Endothelial cell of umbilical vein (primary cell): Measurements from ENCODE around the gene AARS2. TPM values are rescaled to one million over a fixed set of nuclear protein-coding genes. Genes with fewer than 3 reads are reported as not detected.

ENCODE experiments used
- BruUV-seq: library from RNA; stranded (reverse); fragments of 400-500 nt; replicated peaks from 2 replicates; lab custom pipeline; 2021; lab: Mats Ljungman, UMichigan
- CTCF ChIA-PET: fragments of 300-600, 350-600 bp; sonication (Branson Sonifier 250); formaldehyde crosslinking; loops from one replicate; lab custom pipeline; 2021; ENCODE audit warnings: antibody characterized with exemption, inconsistent platforms; lab: Charles Lee
- POLR2A ChIA-PET: fragments of 300-600, 350-600 bp; sonication (Branson Sonifier 250); formaldehyde crosslinking; loops from one replicate; lab custom pipeline; 2021; ENCODE audit warnings: antibody characterized with exemption, inconsistent platforms; lab: Charles Lee
- DNase-seq: peaks from one replicate; pipeline ENCODE4 v3.0.0-alpha.2; 2011; ENCODE audit warnings: low read depth, low spot score
- FAIRE-seq: peaks from 2 replicates; lab custom pipeline; 2011; peaks lifted over from hg19 to GRCh38; lab: Jason Lieb, UNC
- H2AFZ ChIP-seq: 2 replicates; pipeline ENCODE4 v1.6.0; 2012; ENCODE audit warnings: low read depth, low read length, control low read depth, inconsistent platforms
- H3K27ac ChIP-seq: 2 replicates; pipeline ENCODE4 v1.5.1; 2011; ENCODE audit warnings: low read depth, mild to moderate bottlenecking, control low read depth, low read length, moderate library complexity; ENCODE audit not compliant: insufficient read depth
- H3K27me3 ChIP-seq, 2 experiments: 2 replicates each; pipeline versions ENCODE4 v1.6.0 to v1.6.1; 2011; ENCODE audit warnings: low read length in 2 of 2, mixed read lengths in 1 of 2; ENCODE audit not compliant: control insufficient read depth in 2 of 2, insufficient read depth in 2 of 2
- H3K36me3 ChIP-seq, 2 experiments: 2 replicates in 1 of 2; 3 replicates in 1 of 2; pipeline ENCODE4 v1.5.1; 2011; ENCODE audit warnings: low read length in 2 of 2, mild to moderate bottlenecking in 1 of 2, moderate library complexity in 1 of 2; ENCODE audit not compliant: control insufficient read depth in 2 of 2, insufficient read depth in 2 of 2; ENCODE audit errors: extremely low read depth in 1 of 2
- H3K4me1 ChIP-seq: 3 replicates; pipeline ENCODE4 v1.5.1; 2011; ENCODE audit warnings: mild to moderate bottlenecking, low read length; ENCODE audit not compliant: control insufficient read depth, insufficient read depth; ENCODE audit errors: extremely low read depth
- H3K4me2 ChIP-seq: 2 replicates; pipeline ENCODE4 v1.6.1; 2011; ENCODE audit warnings: low read length, control low read depth, mixed read lengths; ENCODE audit not compliant: insufficient read depth
- H3K4me3 ChIP-seq, 3 experiments: fragments of 200-600 bp in 1 of 3; sonication (generic), shearing (Covaris generic) in 1 of 3; replicated peaks in 1 of 3; 2 replicates each; pipeline ENCODE4 v1.5.1; 2011 to 2016; ENCODE audit warnings: control low read depth in 3 of 3, low read length in 3 of 3, mild to moderate bottlenecking in 2 of 3, inconsistent platforms in 1 of 3, low read depth in 1 of 3, moderate library complexity in 1 of 3; ENCODE audit not compliant: insufficient read depth in 1 of 3
- H3K79me2 ChIP-seq: 2 replicates; pipeline ENCODE4 v1.6.0; 2012; ENCODE audit warnings: low read length, inconsistent platforms; ENCODE audit not compliant: control insufficient read depth, insufficient read depth
- H3K9ac ChIP-seq: replicated peaks from 2 replicates; pipeline ENCODE3; 2011; ENCODE audit warnings: low read length, control low read depth; ENCODE audit not compliant: insufficient read depth; ENCODE audit errors: extremely low read depth
- H3K9me1 ChIP-seq: replicated peaks from 3 replicates; pipeline ENCODE4 v1.6.0; 2011; ENCODE audit warnings: mild to moderate bottlenecking, low read length; ENCODE audit not compliant: control insufficient read depth, insufficient read depth; ENCODE audit errors: extremely low read depth
- H3K9me3 ChIP-seq: replicated peaks from 2 replicates; pipeline ENCODE4 v1.5.1; 2012; ENCODE audit warnings: low read length, inconsistent platforms; ENCODE audit not compliant: control insufficient read depth, insufficient read depth
- H4K20me1 ChIP-seq: replicated peaks from 2 replicates; pipeline ENCODE3; 2011; ENCODE audit warnings: mild to moderate bottlenecking, low read length; ENCODE audit not compliant: control insufficient read depth, insufficient read depth; ENCODE audit errors: extremely low read depth
- EZH2 ChIP-seq: IDR thresholded peaks from 2 replicates; pipeline ENCODE4 v1.6.1; 2012; ENCODE audit warnings: borderline replicate concordance, low read depth, mild to moderate bottlenecking, moderate library complexity, low read length, inconsistent platforms; ENCODE audit not compliant: severe bottlenecking
- FOS ChIP-seq: IDR thresholded peaks from 2 replicates; pipeline ENCODE4 v1.6.1; 2011; ENCODE audit warnings: mild to moderate bottlenecking, low read length, moderate library complexity, borderline replicate concordance; ENCODE audit not compliant: insufficient read depth
- GATA2 ChIP-seq: IDR thresholded peaks from 2 replicates; pipeline ENCODE4 v1.7.0; 2011; ENCODE audit warnings: low read depth, mild to moderate bottlenecking, moderate library complexity, mixed read lengths, low read length; ENCODE audit not compliant: insufficient read length, insufficient read depth
- JUN ChIP-seq: IDR thresholded peaks from 2 replicates; pipeline ENCODE4 v1.6.1; 2011; ENCODE audit warnings: borderline replicate concordance, low read depth; ENCODE audit not compliant: insufficient read length, insufficient read depth
- MAX ChIP-seq: IDR thresholded peaks from 2 replicates; pipeline ENCODE4 v1.6.1; 2011; ENCODE audit not compliant: insufficient read depth, insufficient read length
- MYC ChIP-seq: IDR thresholded peaks from one replicate; pipeline ENCODE4 v1.6.1; 2011; ENCODE audit warnings: mild to moderate bottlenecking, low read depth, low read length
- POLR2A ChIP-seq: IDR thresholded peaks from 2 replicates; pipeline ENCODE4 v1.6.1; 2012; ENCODE audit warnings: low read depth, mild to moderate bottlenecking, control low read depth, low read length
- POLR2AphosphoS5 ChIP-seq: IDR thresholded peaks from 2 replicates; pipeline ENCODE4 v1.6.1; 2012; ENCODE audit warnings: low read depth, mild to moderate bottlenecking, control low read depth, low read length, moderate library complexity; ENCODE audit not compliant: insufficient read depth
- dilution Hi-C: fragments of 300-500 bp; cut with MboI; formaldehyde crosslinking; loops from one replicate; pipeline ENCODE4 v1.15.0; 2019; ENCODE audit warnings: low sequenced_read_pairs; ENCODE audit not compliant: extremely low pct_ligation_motif_present
- intact Hi-C: fragments of 100-400 bp; cut with micrococcal nuclease; formaldehyde crosslinking; loops from one replicate; pipeline ENCODE4 v1.10.0; 2022
- polyA plus RNA-seq, 4 experiments: library from polyadenylated mRNA; depleted of rRNA in 3 of 4; stranded (reverse) in 3 of 4; unstranded in 1 of 4; fragments of >200 nt; gene quantifications; 2 replicates each; pipeline versions ENCODE4 v1.2.1 to v1.2.3, GENCODE V29; 2011 to 2012; ENCODE audit warnings: missing spikeins in 1 of 4
- total RNA-seq: library from RNA; stranded (reverse); gene quantifications from 2 replicates; pipeline ENCODE4 v1.2.3, GENCODE V29; 2021
- TF ChIP-seq, protein P1 (sequence below), 2 donors: IDR thresholded peaks; 1 replicate in 1 of 2; 2 replicates in 1 of 2; pipeline ENCODE4 v1.5.1; 2011; ENCODE audit warnings: low read length in 2 of 2, mild to moderate bottlenecking in 2 of 2, moderate library complexity in 2 of 2, control low read depth in 1 of 2, inconsistent platforms in 1 of 2, low read depth in 1 of 2; ENCODE audit not compliant: insufficient read depth in 1 of 2; ENCODE audit errors: extremely low read depth in 1 of 2

AARS2 gene
- total and polyA plus RNA-seq, 2 donors (not counting 3 experiments of a cell fraction or from before 2014, with no cell fraction given), result 8.3 to 17.9 TPM

GRCh38 chr6:44297063-44298038 is 15.8 kb downstream of the AARS2 start:
- Histone ChIP-seq H3K27ac (no peak overlapping the region), H3K9me1 (no peaks in the 10 kb centered on the region), H3K79me2 (no peaks in the 10 kb centered on the region), H2AFZ (no peak overlapping the region), H3K36me3 (peaks cover 7 to 20% of the 10 kb centered on the region in 2 experiments), H3K9ac (no peak overlapping the region), H3K27me3 (peaks cover 35 to 43% of the 10 kb centered on the region in 2 experiments), H3K9me3 (no peaks in the 10 kb centered on the region), H3K4me3 (peak overlapping the region in 1 of 3 experiments; percentile 18), H4K20me1 (no peaks in the 10 kb centered on the region), H3K4me2 (no peak overlapping the region), H3K4me1 (peaks cover 6% of the 10 kb centered on the region)
- POLR2A ChIA-PET, result no interaction called here
- intact Hi-C loops (no loop called here), dilution Hi-C loops (no loop called here)
- no peak for TF ChIP-seq JUN
- peak; percentile 85 for TF ChIP-seq EZH2
- no TSS peak for BruUV-seq
- CTCF ChIA-PET, result interaction anchor here (0.8 to 5.6 kb wide), 4 partner anchors 7 to 29 kb away, joined by 4 to 35 read pairs (median 6); partner anchors contain the start of gene AARS2
- DNase-seq (peak; percentile 21), FAIRE-seq (no peak)

- Histone ChIP-seq H3K4me3 (no peak overlapping the region), H3K79me2 (no peaks in the 10 kb centered on the region), H2AFZ (no peak overlapping the region), H4K20me1 (no peaks in the 10 kb centered on the region), H3K27me3 (peaks cover 42 to 47% of the 10 kb centered on the region in 2 experiments), H3K4me2 (no peak overlapping the region), H3K9me3 (no peaks in the 10 kb centered on the region), H3K36me3 (peaks cover 0 to under 1% of the 10 kb centered on the region in 2 experiments), H3K27ac (no peak overlapping the region), H3K9ac (no peak overlapping the region), H3K4me1 (peaks cover 6% of the 10 kb centered on the region), H3K9me1 (no peaks in the 10 kb centered on the region)
- CTCF ChIA-PET, result interaction anchor here (1.0 to 5.6 kb wide), 6 partner anchors 9 to 43 kb away, joined by 3 to 35 read pairs (median 8); partner anchors contain the start of gene AARS2
- TF ChIP-seq EZH2, result no peak
- no peak for TF ChIP-seq GATA2
- TF ChIP-seq MAX, result no peak
- no peak for TF ChIP-seq POLR2AphosphoS5
- TF ChIP-seq FOS, result no peak
- TF ChIP-seq JUN, result no peak
- no peak for TF ChIP-seq MYC
- TF ChIP-seq POLR2A, result no peak
- TF ChIP-seq, protein P1, sequence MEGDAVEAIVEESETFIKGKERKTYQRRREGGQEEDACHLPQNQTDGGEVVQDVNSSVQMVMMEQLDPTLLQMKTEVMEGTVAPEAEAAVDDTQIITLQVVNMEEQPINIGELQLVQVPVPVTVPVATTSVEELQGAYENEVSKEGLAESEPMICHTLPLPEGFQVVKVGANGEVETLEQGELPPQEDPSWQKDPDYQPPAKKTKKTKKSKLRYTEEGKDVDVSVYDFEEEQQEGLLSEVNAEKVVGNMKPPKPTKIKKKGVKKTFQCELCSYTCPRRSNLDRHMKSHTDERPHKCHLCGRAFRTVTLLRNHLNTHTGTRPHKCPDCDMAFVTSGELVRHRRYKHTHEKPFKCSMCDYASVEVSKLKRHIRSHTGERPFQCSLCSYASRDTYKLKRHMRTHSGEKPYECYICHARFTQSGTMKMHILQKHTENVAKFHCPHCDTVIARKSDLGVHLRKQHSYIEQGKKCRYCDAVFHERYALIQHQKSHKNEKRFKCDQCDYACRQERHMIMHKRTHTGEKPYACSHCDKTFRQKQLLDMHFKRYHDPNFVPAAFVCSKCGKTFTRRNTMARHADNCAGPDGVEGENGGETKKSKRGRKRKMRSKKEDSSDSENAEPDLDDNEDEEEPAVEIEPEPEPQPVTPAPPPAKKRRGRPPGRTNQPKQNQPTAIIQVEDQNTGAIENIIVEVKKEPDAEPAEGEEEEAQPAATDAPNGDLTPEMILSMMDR (IDR thresholded peaks at IDR 0.05; ENCODE audit: extremely low read depth in 1 of 2, insufficient read depth in 1 of 2, low read depth in 1 of 2, low read length in 2 of 2), result no peak
- FAIRE-seq, result no peak
- DNase-seq, result no peak
- POLR2A ChIA-PET, result no interaction called here
- no TSS peak for BruUV-seq
- dilution Hi-C loops, result no loop called here
- intact Hi-C loops, result no loop called here
Observed at GRCh38 chr6:44294832-44295791, 18.0 kb downstream of the AARS2 start.
